Panc1 (cell line): ENCODE measurements around the gene IL1R2. TPM values are rescaled to one million over a fixed set of nuclear protein-coding genes. Genes with fewer than 3 reads are reported as not detected.

Experiments used
- ATAC-seq: fragments of 200-7000 bp; cut with Tn5 transposase; 2 replicates; pipeline ENCODE4 v1.9.1; 2020; ENCODE audit warnings: mild to moderate bottlenecking, moderate library complexity
- BruUV-seq: library from RNA; stranded (reverse); fragments of 400-500 nt; replicated peaks from 2 replicates; lab custom pipeline; 2021; lab: Mats Ljungman, UMichigan
- CTCF ChIA-PET: fragments of 300-600 bp; sonication (Branson Sonifier 250); formaldehyde crosslinking; loops from one replicate; lab custom pipeline; 2022; ENCODE audit warnings: antibody characterized with exemption; lab: Charles Lee
- POLR2A ChIA-PET: fragments of 300-600 bp; sonication (Branson Sonifier 250); formaldehyde crosslinking; loops from one replicate; lab custom pipeline; 2022; ENCODE audit warnings: antibody characterized with exemption; lab: Charles Lee
- DNase-seq: peaks from one replicate; pipeline ENCODE4 v3.0.0-alpha.2; 2010; ENCODE audit warnings: low read depth, low spot score
- H3K27ac ChIP-seq: 2 replicates; pipeline ENCODE4 v1.5.1; 2011; ENCODE audit warnings: mild to moderate bottlenecking, low read length, inconsistent platforms
- H3K27me3 ChIP-seq: fragments of 200-500 bp; sonication (Bioruptor generic); 2 replicates; pipeline ENCODE4 v1.6.0; 2014; ENCODE audit warnings: low read length, inconsistent platforms; ENCODE audit not compliant: control insufficient read depth, insufficient read depth
- H3K36me3 ChIP-seq: fragments of 200-500 bp; sonication (Bioruptor generic); 2 replicates; pipeline ENCODE4 v1.5.1; 2014; ENCODE audit warnings: inconsistent platforms, mild to moderate bottlenecking, low read length, moderate library complexity; ENCODE audit not compliant: control insufficient read depth, insufficient read depth
- H3K4me1 ChIP-seq: 2 replicates; pipeline ENCODE4 v1.5.1; 2011; ENCODE audit warnings: inconsistent platforms, mild to moderate bottlenecking, low read length, moderate library complexity; ENCODE audit not compliant: control insufficient read depth, insufficient read depth
- H3K4me3 ChIP-seq, 2 experiments: 2 replicates each; pipeline ENCODE4 v1.5.1; 2011 to 2012; ENCODE audit warnings: low read depth in 2 of 2, low read length in 2 of 2, mild to moderate bottlenecking in 2 of 2, inconsistent platforms in 1 of 2, moderate library complexity in 1 of 2
- H3K9me3 ChIP-seq: fragments of 200-500 bp; sonication (Bioruptor generic); 2 replicates; pipeline ENCODE4 v1.5.1; 2014; ENCODE audit warnings: low read depth, mild to moderate bottlenecking, inconsistent platforms, low read length, moderate library complexity; ENCODE audit not compliant: control insufficient read depth, insufficient read depth
- CTCF ChIP-seq: fragments of 450-650 bp; IDR thresholded peaks from 2 replicates; pipeline ENCODE4 v1.5.1; 2017; ENCODE audit warnings: mild to moderate bottlenecking
- POLR2AphosphoS5 ChIP-seq: IDR thresholded peaks from 2 replicates; pipeline ENCODE4 v1.6.1; 2012; ENCODE audit warnings: mild to moderate bottlenecking, low read depth, low read length, moderate library complexity
- REST ChIP-seq, 2 experiments: IDR thresholded peaks; 2 replicates each; pipeline ENCODE4 v1.6.1; 2011 to 2012; ENCODE audit warnings: low read depth in 2 of 2, control low read depth in 1 of 2, low read length in 1 of 2, mild to moderate bottlenecking in 1 of 2, moderate library complexity in 1 of 2; ENCODE audit not compliant: insufficient read depth in 1 of 2
- SIN3A ChIP-seq: IDR thresholded peaks from 2 replicates; pipeline ENCODE4 v1.6.1; 2012; ENCODE audit warnings: low read depth, mild to moderate bottlenecking, low read length, moderate library complexity, borderline replicate concordance; ENCODE audit not compliant: insufficient read depth
- TCF7L2 ChIP-seq: IDR thresholded peaks from 2 replicates; pipeline ENCODE4 v1.6.1; 2011; ENCODE audit warnings: mild to moderate bottlenecking, low read depth, low read length, inconsistent platforms
- in situ Hi-C: cut with HindIII; loops from 2 replicates; pipeline ENCODE4 v1.10.0; 2016; ENCODE audit warnings: low sequenced_read_pairs, low pct_unique_long_range_greater_than_20kb
- intact Hi-C: fragments of 100-400 bp; cut with micrococcal nuclease; formaldehyde crosslinking; loops from one replicate; pipeline ENCODE4 v1.10.0; 2022; ENCODE audit not compliant: unreplicated experiment
- total RNA-seq: library from RNA; stranded (reverse); gene quantifications from one replicate; pipeline ENCODE4 v1.2.1, GENCODE V29; 2021; ENCODE audit not compliant: unreplicated experiment

The IL1R2 gene
- total RNA-seq, 1 experiment from 2014 or later, result 0.15 TPM

GRCh38 chr2:102070058-102070642 lies 78.4 kb downstream of the IL1R2 start:
- ChIA-PET POLR2A (no interaction called here), CTCF (no interaction called here)
- H3K36me3 ChIP-seq, result no peaks in the 10 kb centered on the region
- H3K4me3 ChIP-seq, result no peak overlapping the region
- H3K27ac ChIP-seq, result no peak overlapping the region
- intact Hi-C loops, result no loop called here
- DNase-seq, result no peak
- H3K9me3 ChIP-seq, result no peaks in the 10 kb centered on the region
- TF ChIP-seq REST (IDR thresholded peaks at IDR 0.05; ENCODE audit: insufficient read depth in 1 of 2, low read depth in 2 of 2, low read length in 1 of 2) (no peak), CTCF (no peak), POLR2AphosphoS5 (no peak), TCF7L2 (no peak), SIN3A (no peak)
- H3K27me3 ChIP-seq, result no peaks in the 10 kb centered on the region
- H3K4me1 ChIP-seq, result no peaks in the 10 kb centered on the region
- in situ Hi-C loops, result no loop called here
- no TSS peak for BruUV-seq
- ATAC-seq, result no peak

GRCh38 chr2:102072741-102073140 lies 81.0 kb downstream of the IL1R2 start:
- ChIA-PET CTCF (no interaction called here), POLR2A (interaction anchor here (0.5 kb wide), 1 partner anchor 115 kb away, joined by 10 read pairs; no protein-coding TSS in a partner anchor)
- H3K27ac ChIP-seq, result no peak overlapping the region
- H3K4me1 ChIP-seq, result no peaks in the 10 kb centered on the region
- H3K36me3 ChIP-seq, result no peaks in the 10 kb centered on the region
- no peak for DNase-seq
- H3K4me3 ChIP-seq, result no peak overlapping the region
- no peak for ATAC-seq
- no peak for TF ChIP-seq CTCF
- no peak for TF ChIP-seq REST (IDR thresholded peaks at IDR 0.05; ENCODE audit: insufficient read depth in 1 of 2, low read depth in 2 of 2, low read length in 1 of 2)
- TF ChIP-seq POLR2AphosphoS5, result no peak
- BruUV-seq, result no TSS peak
- no peaks in the 10 kb centered on the region for H3K9me3 ChIP-seq
- in situ Hi-C loops, result no loop called here
- intact Hi-C loops, result no loop called here
- no peaks in the 10 kb centered on the region for H3K27me3 ChIP-seq
